Tibial nerve (tissue), 4 donors: ENCODE results near the gene ABHD15. TPM values are rescaled to one million over a fixed set of nuclear protein-coding genes. Genes with fewer than 3 reads are reported as not detected.
A peak's percentile ranks its signal among the peaks of the same experiment; 100 is the strongest.

Source experiments
- DNase-seq, 2 donors: peaks; one replicate each; pipeline ENCODE4 v3.0.0-alpha.2; 2019; ENCODE audit warnings: low spot score in 2 of 2
- H3K27ac ChIP-seq, 4 donors: fragments of 200-600 bp; sonication (generic) in 3 of 4; one replicate each; pipeline ENCODE4 v1.5.1; 2017 to 2019; ENCODE audit warnings: mild to moderate bottlenecking in 1 of 4
- H3K27me3 ChIP-seq, 2 donors: fragments of 200-600 bp; sonication (generic) in 1 of 2; one replicate each; pipeline versions ENCODE4 v1.5.1 to v1.6.0; 2017 to 2019
- H3K36me3 ChIP-seq, 3 donors: fragments of 200-600 bp; sonication (generic); one replicate each; pipeline ENCODE4 v1.5.1; 2018 to 2019
- H3K4me1 ChIP-seq, 4 donors: fragments of 200-600 bp; sonication (generic) in 3 of 4; one replicate each; pipeline ENCODE4 v1.5.1; 2017 to 2019
- H3K4me3 ChIP-seq, 4 donors: fragments of 200-600 bp; sonication (generic) in 3 of 4; one replicate each; pipeline ENCODE4 v1.5.1; 2017 to 2019; ENCODE audit warnings: mild to moderate bottlenecking in 1 of 4, moderate library complexity in 1 of 4
- H3K9me3 ChIP-seq, 4 donors: fragments of 200-600 bp; sonication (generic) in 3 of 4; one replicate each; pipeline ENCODE4 v1.5.1; 2017 to 2019
- CTCF ChIP-seq, 5 experiments: fragments of 200-600 bp in 3 of 5; fragments of 450-650 bp in 2 of 5; sonication (generic) in 3 of 5; IDR thresholded peaks; one replicate each; pipeline ENCODE4 v1.5.1; 2016 to 2019; ENCODE audit warnings: antibody characterized with exemption in 5 of 5, mild to moderate bottlenecking in 3 of 5, moderate library complexity in 2 of 5
- EP300 ChIP-seq, 2 donors: sonication (generic); formaldehyde crosslinking; IDR thresholded peaks; one replicate each; pipeline ENCODE4 v1.6.1; 2017; ENCODE audit warnings: antibody characterized with exemption in 2 of 2, mild to moderate bottlenecking in 1 of 2
- POLR2A ChIP-seq, 2 donors: fragments of 450-650 bp; IDR thresholded peaks; one replicate each; pipeline ENCODE4 v1.6.1; 2017; ENCODE audit warnings: antibody characterized with exemption in 2 of 2, mild to moderate bottlenecking in 2 of 2, moderate library complexity in 2 of 2
- WGBS, 2 donors: methylation state at CpG; one replicate each; pipeline ENCODE4 v1.1.5; 2018; 5-methylcytosine and 5-hydroxymethylcytosine counted together
- total RNA-seq, 4 donors: library from RNA; depleted of rRNA; stranded (reverse); fragments of >200 nt; gene quantifications; one replicate each; pipeline ENCODE4 v1.1.0, GENCODE V29; 2016

ABHD15 gene
- total RNA-seq, 4 donors from 2014 or later = 25.7 to 32.7 (median 30.3) TPM

DNA sequence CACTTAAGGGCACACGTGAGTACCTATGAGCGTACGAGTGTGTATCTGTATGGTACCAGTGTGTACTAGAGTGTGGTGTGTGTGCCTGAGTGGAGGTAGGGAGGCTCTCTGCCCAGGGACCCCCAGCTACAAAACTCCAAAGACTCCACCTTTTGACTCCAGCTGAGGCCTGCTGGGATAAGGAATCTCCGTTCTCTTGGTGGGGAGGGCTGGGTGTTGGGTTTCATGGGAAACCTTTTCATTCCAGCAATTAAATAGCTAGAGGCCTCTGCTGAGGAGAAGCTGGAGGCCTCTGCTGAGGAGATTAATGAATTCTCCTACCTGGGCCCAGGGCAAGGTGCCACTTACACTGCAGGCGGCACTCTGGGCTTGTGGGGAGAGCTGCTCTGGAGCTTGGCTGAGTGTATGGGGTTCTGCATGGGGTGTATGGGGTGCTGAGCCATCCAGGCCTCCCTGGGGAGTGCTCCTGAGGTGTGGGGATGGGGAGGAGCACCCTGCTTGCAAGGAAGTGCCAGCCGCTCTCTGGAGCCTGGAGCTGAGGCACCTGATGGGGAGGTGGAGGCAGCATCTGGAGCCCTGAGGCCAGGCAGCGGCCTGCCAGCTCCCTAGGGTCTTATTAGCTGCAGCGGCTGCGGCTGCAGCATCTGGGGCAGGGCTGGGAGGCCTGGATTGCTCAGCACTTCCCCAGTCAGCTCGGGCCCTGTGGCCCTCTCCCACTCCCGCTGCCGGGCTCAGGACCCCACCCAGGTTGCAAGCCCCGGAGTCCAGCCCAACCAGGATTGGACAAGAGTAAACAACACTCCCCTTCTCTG, 30.7 kb upstream of the ABHD15 start:
- Histone ChIP-seq H3K9me3 (no peaks in the 10 kb centered on the region), H3K4me3 (no peak overlapping the region), H3K27me3 (no peaks in the 10 kb centered on the region), H3K36me3 (no peaks in the 10 kb centered on the region), H3K4me1 (peaks cover 0 to 53% (median 29%) of the 10 kb centered on the region in 4 donors), H3K27ac (peak overlapping the region in 3 of 4 donors; percentile 23 to 66 (median 53))
- WGBS, 2 donors = 48 to 54% methylated on average over 13 of the region's 13 CpGs
- DNase-seq = no peak
- TF ChIP-seq EP300 (IDR thresholded peaks at IDR 0.05) = no peak
- no peak for TF ChIP-seq POLR2A (IDR thresholded peaks at IDR 0.05)
- TF ChIP-seq CTCF (IDR thresholded peaks at IDR 0.05) = no peak

- H3K4me3 ChIP-seq = no peak overlapping the region
- TF ChIP-seq CTCF (IDR thresholded peaks at IDR 0.05) (no peak), EP300 (IDR thresholded peaks at IDR 0.05) (no peak), POLR2A (IDR thresholded peaks at IDR 0.05) (no peak)
- H3K36me3 ChIP-seq = no peaks in the 10 kb centered on the region
- no peak for DNase-seq
- peak overlapping the region in 3 of 4 donors; percentile 1 to 80 (median 53) for H3K27ac ChIP-seq
- no peaks in the 10 kb centered on the region for H3K27me3 ChIP-seq
- WGBS, 2 donors = 39 to 57% methylated on average over 9 of the region's 9 CpGs
- H3K4me1 ChIP-seq = peaks cover 0 to 61% (median 36%) of the 10 kb centered on the region in 4 donors
- no peaks in the 10 kb centered on the region for H3K9me3 ChIP-seq
Measured at GRCh38 chr17:29596811-29597210, 30.0 kb upstream of the ABHD15 start.

DNA sequence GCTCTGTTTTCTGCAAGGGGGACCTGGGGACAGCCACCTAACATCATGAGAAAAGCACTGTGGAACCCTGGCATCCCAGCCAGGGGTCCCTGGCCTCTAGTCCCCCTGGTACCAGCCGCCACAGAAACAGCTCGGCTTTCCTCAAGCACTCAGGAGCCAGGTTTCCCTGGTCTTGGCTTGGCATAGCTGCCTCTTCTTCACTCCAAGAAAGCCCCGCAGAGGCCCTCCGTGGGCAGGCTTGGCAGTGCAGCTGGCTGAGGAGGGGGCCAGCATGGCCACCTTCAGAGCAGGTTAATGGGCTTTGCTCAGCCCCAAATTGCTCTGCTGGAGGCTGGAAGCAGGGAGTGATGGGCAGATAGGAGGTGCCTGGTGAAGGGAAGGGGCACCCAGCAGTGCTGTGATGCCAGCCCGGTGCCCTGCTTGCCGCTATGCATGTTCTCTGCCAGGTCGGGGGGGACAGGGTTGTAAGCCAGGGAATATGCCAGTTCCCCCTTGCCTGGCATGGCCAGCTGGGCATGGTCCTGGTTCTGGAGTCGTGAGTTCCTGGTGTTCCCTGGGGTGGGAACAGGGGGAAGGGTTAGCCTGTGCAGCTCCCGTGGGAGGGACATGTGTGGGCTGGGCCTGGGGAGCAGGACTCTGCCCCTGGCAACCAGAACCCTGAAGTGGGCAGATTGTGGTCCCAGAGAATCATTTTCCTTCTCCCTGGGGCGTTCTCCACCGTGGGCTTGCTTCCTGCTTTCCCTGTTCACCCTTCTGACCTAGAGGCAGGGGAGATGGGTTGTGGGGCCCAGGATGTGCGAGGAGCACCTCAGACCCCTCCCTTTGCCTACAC, 29.3 kb upstream of the ABHD15 start:
- Histone ChIP-seq H3K4me1 (peaks cover 0 to 67% (median 41%) of the 10 kb centered on the region in 4 donors), H3K36me3 (no peaks in the 10 kb centered on the region), H3K9me3 (no peaks in the 10 kb centered on the region), H3K27ac (peak overlapping the region in 3 of 4 donors; percentile 47 to 80 (median 53)), H3K4me3 (no peak overlapping the region), H3K27me3 (no peaks in the 10 kb centered on the region)
- no peak for DNase-seq
- TF ChIP-seq POLR2A (IDR thresholded peaks at IDR 0.05) (no peak), CTCF (IDR thresholded peaks at IDR 0.05) (no peak)
- WGBS, 2 donors = 47 to 52% methylated on average over 10 to 12 of the region's 12 CpGs

- 55 to 67% methylated on average over 6 to 7 of the region's 7 CpGs for WGBS, 2 donors
- Histone ChIP-seq H3K4me3 (no peak overlapping the region), H3K27ac (peak overlapping the region in 3 of 4 donors; percentile 47 to 80 (median 73)), H3K9me3 (no peaks in the 10 kb centered on the region), H3K36me3 (no peaks in the 10 kb centered on the region), H3K27me3 (no peaks in the 10 kb centered on the region), H3K4me1 (peaks cover 0 to 75% (median 49%) of the 10 kb centered on the region in 4 donors)
- TF ChIP-seq POLR2A (IDR thresholded peaks at IDR 0.05) (no peak), EP300 (IDR thresholded peaks at IDR 0.05) (no peak), CTCF (IDR thresholded peaks at IDR 0.05) (no peak)
- no peak for DNase-seq
Measured at GRCh38 chr17:29595107-29595942, 28.5 kb upstream of the ABHD15 start.
